HEK293 (cell line): ENCODE results near the gene EFNA2.

Experiments used
- BCL11A ChIP-seq: fragments of 450-650 bp; formaldehyde crosslinking; IDR thresholded peaks from 2 replicates; pipeline ENCODE4 v1.5.1; 2016; ENCODE audit warnings: low read depth, missing biosample characterization, missing genetic modification characterization
- GLI4 ChIP-seq: fragments of 450-650 bp; formaldehyde crosslinking; IDR thresholded peaks from 2 replicates; pipeline ENCODE4 v1.5.1; 2016; ENCODE audit warnings: missing biosample characterization, missing genetic modification characterization
- KLF7 ChIP-seq: fragments of 450-650 bp; formaldehyde crosslinking; IDR thresholded peaks from 2 replicates; pipeline ENCODE4 v1.5.1; 2016; ENCODE audit warnings: missing biosample characterization, missing genetic modification characterization, borderline replicate concordance
- KLF8 ChIP-seq: fragments of 450-650 bp; formaldehyde crosslinking; IDR thresholded peaks from 2 replicates; pipeline ENCODE4 v1.5.1; 2016; ENCODE audit warnings: missing biosample characterization, missing genetic modification characterization
- MZF1 ChIP-seq: fragments of 450-650 bp; formaldehyde crosslinking; IDR thresholded peaks from 2 replicates; pipeline ENCODE4 v1.5.1; 2017; ENCODE audit warnings: missing biosample characterization, missing genetic modification characterization, borderline replicate concordance
- OVOL3 ChIP-seq: fragments of 450-650 bp; formaldehyde crosslinking; IDR thresholded peaks from 2 replicates; pipeline ENCODE4 v1.5.1; 2016; ENCODE audit warnings: missing biosample characterization, missing genetic modification characterization
- PRDM1 ChIP-seq: fragments of 450-650 bp; formaldehyde crosslinking; IDR thresholded peaks from 2 replicates; pipeline ENCODE4; 2016; ENCODE audit warnings: missing biosample characterization, missing genetic modification characterization
- SALL2 ChIP-seq: fragments of 450-650 bp; formaldehyde crosslinking; IDR thresholded peaks from 2 replicates; pipeline ENCODE4 v1.5.0; 2017; ENCODE audit warnings: missing biosample characterization, mild to moderate bottlenecking, missing genetic modification characterization, borderline replicate concordance
- SCRT1 ChIP-seq: fragments of 450-650 bp; formaldehyde crosslinking; IDR thresholded peaks from 2 replicates; pipeline ENCODE4 v1.5.1; 2016; ENCODE audit warnings: missing biosample characterization, missing genetic modification characterization, borderline replicate concordance
- SETDB1 ChIP-seq: IDR thresholded peaks from one replicate; pipeline ENCODE4 v1.6.1; 2017; ENCODE audit warnings: mild to moderate bottlenecking, low read length, moderate library complexity, mixed read lengths; ENCODE audit not compliant: insufficient read length
- SP3 ChIP-seq: fragments of 450-650 bp; formaldehyde crosslinking; IDR thresholded peaks from 2 replicates; pipeline ENCODE4 v1.5.1; 2016; ENCODE audit warnings: missing biosample characterization, missing genetic modification characterization
- ZBTB20 ChIP-seq: fragments of 450-650 bp; formaldehyde crosslinking; IDR thresholded peaks from 2 replicates; pipeline ENCODE4 v1.5.1; 2016; ENCODE audit warnings: missing biosample characterization, missing genetic modification characterization
- ZEB2 ChIP-seq: fragments of 450-650 bp; formaldehyde crosslinking; IDR thresholded peaks from 2 replicates; pipeline ENCODE4 v1.5.1; 2016; ENCODE audit warnings: missing biosample characterization, missing genetic modification characterization
- ZFHX2 ChIP-seq: fragments of 450-650 bp; formaldehyde crosslinking; conservative IDR thresholded peaks from 2 replicates; pipeline ENCODE4 v1.5.1; 2016; ENCODE audit warnings: missing biosample characterization, missing genetic modification characterization
- ZNF112 ChIP-seq: fragments of 450-650 bp; formaldehyde crosslinking; IDR thresholded peaks from 2 replicates; pipeline ENCODE4 v1.5.0; 2017; ENCODE audit warnings: missing biosample characterization, missing genetic modification characterization
- ZNF114 ChIP-seq: fragments of 450-650 bp; formaldehyde crosslinking; IDR thresholded peaks from 2 replicates; pipeline ENCODE4 v1.5.0; 2017; ENCODE audit warnings: missing biosample characterization, missing genetic modification characterization
- ZNF174 ChIP-seq: fragments of 450-650 bp; formaldehyde crosslinking; IDR thresholded peaks from 2 replicates; pipeline ENCODE4 v1.5.0; 2017; ENCODE audit warnings: missing biosample characterization, mild to moderate bottlenecking, missing genetic modification characterization
- ZNF175 ChIP-seq: fragments of 450-650 bp; formaldehyde crosslinking; IDR thresholded peaks from 2 replicates; pipeline ENCODE4 v1.5.1; 2016; ENCODE audit warnings: missing biosample characterization, missing genetic modification characterization
- ZNF223 ChIP-seq: fragments of 450-650 bp; formaldehyde crosslinking; IDR thresholded peaks from 2 replicates; pipeline ENCODE4 v1.5.1; 2016; ENCODE audit warnings: missing biosample characterization, missing genetic modification characterization
- ZNF23 ChIP-seq: fragments of 450-650 bp; formaldehyde crosslinking; IDR thresholded peaks from 2 replicates; pipeline ENCODE4 v1.5.1; 2016; ENCODE audit warnings: missing biosample characterization, missing genetic modification characterization, borderline replicate concordance
- ZNF24 ChIP-seq: fragments of 450-650 bp; formaldehyde crosslinking; IDR thresholded peaks from 2 replicates; pipeline ENCODE4 v1.5.1; 2016; ENCODE audit warnings: missing biosample characterization, missing genetic modification characterization
- ZNF274 ChIP-seq, 2 experiments: fragments of 200-500 bp in 1 of 2; fragments of 450-650 bp in 1 of 2; sonication (Bioruptor generic) in 1 of 2; formaldehyde crosslinking in 1 of 2; IDR thresholded peaks; 2 replicates each; pipeline versions ENCODE4 v1.5.1 to v1.6.1; 2014 to 2016; ENCODE audit warnings: borderline replicate concordance in 1 of 2, inconsistent platforms in 1 of 2, low read length in 1 of 2, missing biosample characterization in 1 of 2, missing genetic modification characterization in 1 of 2
- ZNF324 ChIP-seq: fragments of 450-650 bp; formaldehyde crosslinking; IDR thresholded peaks from 2 replicates; pipeline ENCODE4 v1.5.1; 2016; ENCODE audit warnings: missing biosample characterization, missing genetic modification characterization
- ZNF394 ChIP-seq: fragments of 450-650 bp; formaldehyde crosslinking; IDR thresholded peaks from 2 replicates; pipeline ENCODE4 v1.5.1; 2016; ENCODE audit warnings: missing biosample characterization, missing genetic modification characterization, mild to moderate bottlenecking, moderate library complexity, borderline replicate concordance
- ZNF501 ChIP-seq: fragments of 450-650 bp; formaldehyde crosslinking; IDR thresholded peaks from 2 replicates; pipeline ENCODE4 v1.5.1; 2016; ENCODE audit warnings: missing biosample characterization, missing genetic modification characterization
- ZNF514 ChIP-seq: fragments of 450-650 bp; formaldehyde crosslinking; IDR thresholded peaks from 2 replicates; pipeline ENCODE4 v1.5.1; 2016; ENCODE audit warnings: missing biosample characterization, missing genetic modification characterization
- ZNF544 ChIP-seq: fragments of 450-650 bp; formaldehyde crosslinking; IDR thresholded peaks from 2 replicates; pipeline ENCODE4 v1.5.0; 2017; ENCODE audit warnings: missing biosample characterization, missing genetic modification characterization
- ZNF549 ChIP-seq: fragments of 450-650 bp; IDR thresholded peaks from 2 replicates; pipeline ENCODE4 v1.5.1; 2018; ENCODE audit warnings: missing biosample characterization, missing genetic modification characterization, mild to moderate bottlenecking, inconsistent platforms, moderate library complexity
- ZNF610 ChIP-seq: fragments of 450-650 bp; formaldehyde crosslinking; IDR thresholded peaks from 2 replicates; pipeline ENCODE4 v1.5.1; 2016; ENCODE audit warnings: missing biosample characterization, missing genetic modification characterization, borderline replicate concordance
- ZNF677 ChIP-seq: fragments of 450-650 bp; IDR thresholded peaks from 2 replicates; pipeline ENCODE4 v1.5.0; 2018; ENCODE audit warnings: missing biosample characterization, mild to moderate bottlenecking, missing genetic modification characterization, moderate library complexity
- ZNF692 ChIP-seq: fragments of 450-650 bp; formaldehyde crosslinking; IDR thresholded peaks from 2 replicates; pipeline ENCODE4 v1.5.1; 2016; ENCODE audit warnings: missing biosample characterization, missing genetic modification characterization
- ZNF747 ChIP-seq: fragments of 450-650 bp; formaldehyde crosslinking; IDR thresholded peaks from 2 replicates; pipeline ENCODE4 v1.5.1; 2016; ENCODE audit warnings: missing biosample characterization, missing genetic modification characterization
- ZNF791 ChIP-seq: fragments of 450-650 bp; formaldehyde crosslinking; IDR thresholded peaks from 2 replicates; pipeline ENCODE4 v1.5.1; 2016; ENCODE audit warnings: missing biosample characterization, missing genetic modification characterization
- ZSCAN16 ChIP-seq: fragments of 450-650 bp; formaldehyde crosslinking; IDR thresholded peaks from 2 replicates; pipeline ENCODE4 v1.5.1; 2016; ENCODE audit warnings: missing biosample characterization, missing genetic modification characterization
- ZSCAN30 ChIP-seq: fragments of 450-650 bp; IDR thresholded peaks from 2 replicates; pipeline ENCODE4 v1.5.1; 2018; ENCODE audit warnings: missing biosample characterization, mild to moderate bottlenecking, missing genetic modification characterization, moderate library complexity
- TF ChIP-seq, protein P1 (sequence below): fragments of 450-650 bp; formaldehyde crosslinking; optimal IDR thresholded peaks from 2 replicates; pipeline ENCODE3; 2016; ENCODE audit warnings: missing biosample characterization, mild to moderate bottlenecking, missing genetic modification characterization
- TF ChIP-seq, protein P2 (sequence below): fragments of 450-650 bp; formaldehyde crosslinking; IDR thresholded peaks from 2 replicates; pipeline ENCODE4 v1.5.1; 2017; ENCODE audit warnings: missing biosample characterization, missing genetic modification characterization

The EFNA2 gene

DNA sequence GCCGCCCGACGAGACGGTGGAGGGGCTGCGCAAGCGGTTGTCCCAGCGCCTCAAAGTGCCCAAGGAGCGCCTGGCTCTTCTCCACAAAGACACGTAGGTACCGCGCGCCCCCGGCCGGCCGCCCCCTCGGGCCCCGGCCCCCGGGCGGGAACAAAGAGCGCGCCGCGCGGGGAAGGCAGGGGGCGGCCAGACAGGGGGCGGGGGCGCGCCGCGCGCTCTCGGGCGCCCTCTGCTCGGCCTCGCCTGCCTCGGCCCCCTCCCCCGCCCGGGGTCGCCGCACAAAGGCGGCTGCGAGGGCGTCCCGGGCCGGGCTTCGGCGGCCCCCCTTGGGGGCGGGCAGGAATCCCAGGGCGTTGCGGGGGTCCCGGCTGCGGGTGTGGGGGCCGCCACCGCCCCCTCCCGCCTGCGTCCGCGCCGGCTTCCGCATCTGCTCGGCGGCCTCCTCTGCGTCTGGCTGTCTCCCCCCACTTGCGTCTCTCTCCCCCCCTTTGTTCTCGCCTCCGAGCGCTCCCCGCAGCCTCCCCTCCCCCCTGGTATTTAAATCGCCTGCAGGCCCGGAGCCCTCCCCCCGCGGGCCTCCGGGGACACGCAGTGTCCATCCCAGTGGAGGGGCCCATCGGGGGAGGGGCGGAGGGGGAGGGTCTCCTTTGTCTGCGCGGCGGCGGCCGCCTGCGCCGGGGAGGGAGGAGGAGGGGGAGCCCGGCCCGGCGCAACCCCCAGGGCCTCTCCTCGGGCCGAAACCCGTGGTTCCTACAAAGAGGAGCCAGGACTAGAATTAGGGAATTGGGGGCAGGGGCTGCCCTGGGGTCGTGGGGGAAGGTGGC lies 35.0 kb upstream of the EFNA2 start (continued):
- TF ChIP-seq ZNF747 (no peak), ZNF114 (no peak), BCL11A (tag by site-specific recombination) (no peak), ZNF23 (tag by site-specific recombination) (no peak), ZNF324 (tag by site-specific recombination) (no peak), ZNF791 (no peak), KLF7 (tag by site-specific recombination) (0 out of 2 replicates have a peak, but pooled peaks have one; percentile 25), ZNF112 (tag by site-specific recombination) (no peak), GLI4 (no peak), ZNF677 (tag by site-specific recombination) (no peak), ZNF692 (tag by site-specific recombination) (peak; percentile 71), PRDM1 (tag by site-specific recombination) (no peak), ZNF223 (tag by site-specific recombination) (no peak), ZNF610 (no peak), ZNF394 (no peak), ZSCAN16 (tag by site-specific recombination) (no peak), ZNF174 (no peak), SETDB1 (no peak), SP3 (tag by site-specific recombination) (peak; percentile 66), ZBTB20 (no peak), ZNF24 (tag by site-specific recombination) (peak; percentile 24; the same call in 1 of the 2 replicates), SCRT1 (tag by site-specific recombination) (no peak), ZNF549 (tag by site-specific recombination) (no peak), ZEB2 (tag by site-specific recombination) (peak; percentile 57; the same call in 1 of the 2 replicates), ZFHX2 (peak; percentile 87), ZSCAN30 (tag by site-specific recombination) (no peak), SALL2 (tag by site-specific recombination) (no peak), OVOL3 (tag by site-specific recombination) (no peak), ZNF175 (tag by site-specific recombination) (no peak), MZF1 (no peak), ZNF544 (tag by site-specific recombination) (no peak), KLF8 (tag by site-specific recombination) (peak; percentile 43; the same call in 1 of the 2 replicates), ZNF514 (no peak), ZNF501 (no peak), ZNF274 (IDR thresholded peaks at IDR 0.05; ENCODE audit: low read length) (no peak), ZNF274 (tag by site-specific recombination; IDR thresholded peaks at IDR 0.05; ENCODE audit: borderline replicate concordance) (no peak)
- TF ChIP-seq, protein P1, sequence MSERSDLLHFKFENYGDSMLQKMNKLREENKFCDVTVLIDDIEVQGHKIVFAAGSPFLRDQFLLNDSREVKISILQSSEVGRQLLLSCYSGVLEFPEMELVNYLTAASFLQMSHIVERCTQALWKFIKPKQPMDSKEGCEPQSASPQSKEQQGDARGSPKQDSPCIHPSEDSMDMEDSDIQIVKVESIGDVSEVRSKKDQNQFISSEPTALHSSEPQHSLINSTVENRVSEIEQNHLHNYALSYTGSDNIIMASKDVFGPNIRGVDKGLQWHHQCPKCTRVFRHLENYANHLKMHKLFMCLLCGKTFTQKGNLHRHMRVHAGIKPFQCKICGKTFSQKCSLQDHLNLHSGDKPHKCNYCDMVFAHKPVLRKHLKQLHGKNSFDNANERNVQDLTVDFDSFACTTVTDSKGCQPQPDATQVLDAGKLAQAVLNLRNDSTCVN, result peak; percentile 56
- TF ChIP-seq, protein P2, sequence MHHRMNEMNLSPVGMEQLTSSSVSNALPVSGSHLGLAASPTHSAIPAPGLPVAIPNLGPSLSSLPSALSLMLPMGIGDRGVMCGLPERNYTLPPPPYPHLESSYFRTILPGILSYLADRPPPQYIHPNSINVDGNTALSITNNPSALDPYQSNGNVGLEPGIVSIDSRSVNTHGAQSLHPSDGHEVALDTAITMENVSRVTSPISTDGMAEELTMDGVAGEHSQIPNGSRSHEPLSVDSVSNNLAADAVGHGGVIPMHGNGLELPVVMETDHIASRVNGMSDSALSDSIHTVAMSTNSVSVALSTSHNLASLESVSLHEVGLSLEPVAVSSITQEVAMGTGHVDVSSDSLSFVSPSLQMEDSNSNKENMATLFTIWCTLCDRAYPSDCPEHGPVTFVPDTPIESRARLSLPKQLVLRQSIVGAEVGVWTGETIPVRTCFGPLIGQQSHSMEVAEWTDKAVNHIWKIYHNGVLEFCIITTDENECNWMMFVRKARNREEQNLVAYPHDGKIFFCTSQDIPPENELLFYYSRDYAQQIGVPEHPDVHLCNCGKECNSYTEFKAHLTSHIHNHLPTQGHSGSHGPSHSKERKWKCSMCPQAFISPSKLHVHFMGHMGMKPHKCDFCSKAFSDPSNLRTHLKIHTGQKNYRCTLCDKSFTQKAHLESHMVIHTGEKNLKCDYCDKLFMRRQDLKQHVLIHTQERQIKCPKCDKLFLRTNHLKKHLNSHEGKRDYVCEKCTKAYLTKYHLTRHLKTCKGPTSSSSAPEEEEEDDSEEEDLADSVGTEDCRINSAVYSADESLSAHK (tag by site-specific recombination), result no peak
